H1 (cell line): ENCODE data around the gene SPTY2D1. TPM values are rescaled to one million over a fixed set of nuclear protein-coding genes. Genes with fewer than 3 reads are reported as not detected.
"Not testable (repeated sequence)": the region's sequence is repeated elsewhere in the genome, so short reads cannot be mapped to it uniquely, and the experiment has no call there.

Experiments used
- CTCF ChIA-PET: fragments of 300-600 bp; sonication (Branson Sonifier 250); formaldehyde crosslinking; loops from one replicate; lab custom pipeline; 2021; ENCODE audit not compliant: partially characterized antibody; lab: Charles Lee
- POLR2A ChIA-PET: fragments of 300-600 bp; sonication (Branson Sonifier 250); formaldehyde crosslinking; loops from one replicate; lab custom pipeline; 2021; ENCODE audit warnings: inconsistent platforms; ENCODE audit not compliant: partially characterized antibody; lab: Charles Lee
- DNase-seq, 2 experiments: peaks; one replicate each; pipeline versions ENCODE4 v3.0.0 to v3.0.0-alpha.2; 2010 to 2022; ENCODE audit warnings: low spot score in 2 of 2, low read depth in 1 of 2, mixed read lengths in 1 of 2
- FAIRE-seq: peaks from 2 replicates; lab custom pipeline; 2011; peaks lifted over from hg19 to GRCh38; lab: Jason Lieb, UNC
- H2AFZ ChIP-seq: 2 replicates; pipeline ENCODE4 v1.8.1; 2012; ENCODE audit warnings: low read length, inconsistent platforms
- H2AK5ac ChIP-seq: 2 replicates; pipeline ENCODE4 v1.6.1; 2013; ENCODE audit warnings: low read depth, low read length
- H2BK120ac ChIP-seq: replicated peaks from 2 replicates; pipeline ENCODE3; 2013; ENCODE audit warnings: low read depth, low read length, inconsistent platforms
- H2BK12ac ChIP-seq: 2 replicates; pipeline ENCODE4 v1.6.1; 2013; ENCODE audit warnings: low read depth, low read length
- H2BK15ac ChIP-seq: 2 replicates; pipeline ENCODE4 v1.6.1; 2013; ENCODE audit warnings: low read length
- H2BK20ac ChIP-seq: 2 replicates; pipeline ENCODE4 v1.6.1; 2013; ENCODE audit warnings: low read length
- H2BK5ac ChIP-seq: 2 replicates; pipeline ENCODE4 v1.6.1; 2013; ENCODE audit warnings: low read depth, low read length
- H3K14ac ChIP-seq: 2 replicates; pipeline ENCODE4 v1.6.1; 2013; ENCODE audit warnings: inconsistent platforms; ENCODE audit not compliant: insufficient read length
- H3K18ac ChIP-seq: 2 replicates; pipeline ENCODE4 v1.6.1; 2013; ENCODE audit warnings: low read length; ENCODE audit errors: extremely low read depth
- H3K23ac ChIP-seq: 2 replicates; pipeline ENCODE4 v1.6.1; 2013; ENCODE audit warnings: inconsistent platforms; ENCODE audit not compliant: insufficient read length
- H3K23me2 ChIP-seq: 2 replicates; pipeline ENCODE4 v1.6.1; 2013; ENCODE audit warnings: low read depth, low read length
- H3K27ac ChIP-seq: 2 replicates; pipeline ENCODE4 v1.6.1; 2011; ENCODE audit warnings: low read depth, low read length, inconsistent platforms
- H3K27me3 ChIP-seq, 4 experiments: replicated peaks in 1 of 4; 1 replicate in 1 of 4; 2 replicates in 3 of 4; pipeline versions ENCODE4 v1.6.1 to v1.8.1; 2011 to 2013; ENCODE audit warnings: low read length in 3 of 4, mild to moderate bottlenecking in 3 of 4, inconsistent platforms in 2 of 4, mixed read lengths in 2 of 4, moderate library complexity in 1 of 4; ENCODE audit not compliant: control insufficient read depth in 3 of 4, insufficient read depth in 3 of 4; ENCODE audit errors: extremely low read depth in 1 of 4
- H3K36me3 ChIP-seq, 4 experiments: 2 replicates each; pipeline versions ENCODE4 v1.6.1 to v1.8.1; 2011 to 2013; ENCODE audit warnings: mild to moderate bottlenecking in 4 of 4, low read length in 3 of 4, moderate library complexity in 2 of 4, control low read depth in 1 of 4, inconsistent platforms in 1 of 4; ENCODE audit not compliant: insufficient read depth in 4 of 4, control insufficient read depth in 2 of 4
- H3K4ac ChIP-seq: replicated peaks from 2 replicates; pipeline ENCODE3; 2013; ENCODE audit warnings: low read length, low read depth, mixed read lengths, inconsistent platforms; ENCODE audit not compliant: insufficient read length
- H3K4me1 ChIP-seq, 4 experiments: replicated peaks in 1 of 4; 1 replicate in 1 of 4; 2 replicates in 3 of 4; pipeline versions ENCODE4 v1.6.1 to v1.8.1; 2011 to 2013; ENCODE audit warnings: low read length in 3 of 4, inconsistent platforms in 2 of 4, mixed read lengths in 1 of 4; ENCODE audit not compliant: insufficient read depth in 4 of 4, control insufficient read depth in 3 of 4
- H3K4me2 ChIP-seq, 2 experiments: 2 replicates each; pipeline versions ENCODE4 v1.6.1 to v1.8.1; 2011 to 2013; ENCODE audit warnings: low read depth in 2 of 2, low read length in 2 of 2, control low read depth in 1 of 2, inconsistent platforms in 1 of 2, mild to moderate bottlenecking in 1 of 2; ENCODE audit not compliant: insufficient read depth in 1 of 2
- H3K4me3 ChIP-seq, 4 experiments: fragments of 200-600, 300-600 bp in 1 of 4; sonication (generic), shearing (Covaris generic), sonication (Bioruptor Twin) in 1 of 4; 2 replicates each; pipeline versions ENCODE4 v1.5.1 to v1.8.1; 2011 to 2016; ENCODE audit warnings: low read length in 4 of 4, low read depth in 3 of 4, control low read depth in 2 of 4, inconsistent platforms in 2 of 4, mild to moderate bottlenecking in 2 of 4, mixed read lengths in 1 of 4, moderate library complexity in 1 of 4; ENCODE audit not compliant: insufficient read depth in 2 of 4; ENCODE audit errors: extremely low read depth in 1 of 4
- H3K56ac ChIP-seq: replicated peaks from 2 replicates; pipeline ENCODE3; 2013; ENCODE audit warnings: low read depth, mild to moderate bottlenecking, mixed read lengths, low read length, inconsistent platforms; ENCODE audit not compliant: insufficient read length
- H3K79me1 ChIP-seq: 2 replicates; pipeline ENCODE4 v1.6.1; 2013; ENCODE audit warnings: low read depth, low read length, control low read depth
- H3K79me2 ChIP-seq, 2 experiments: 2 replicates each; pipeline versions ENCODE4 v1.6.1 to v1.8.1; 2012 to 2013; ENCODE audit warnings: low read length in 2 of 2, mild to moderate bottlenecking in 2 of 2, inconsistent platforms in 1 of 2; ENCODE audit not compliant: insufficient read depth in 2 of 2, control insufficient read depth in 1 of 2
- H3K9ac ChIP-seq, 4 experiments: replicated peaks in 1 of 4; 1 replicate in 1 of 4; 2 replicates in 3 of 4; pipeline versions ENCODE4 v1.6.1 to v1.8.1; 2011 to 2013; ENCODE audit warnings: low read depth in 3 of 4, low read length in 3 of 4, control low read depth in 2 of 4, mild to moderate bottlenecking in 2 of 4, moderate library complexity in 2 of 4, inconsistent platforms in 1 of 4; ENCODE audit errors: extremely low read depth in 1 of 4
- H3K9me3 ChIP-seq, 2 experiments: 2 replicates each; pipeline versions ENCODE4 v1.6.1 to v1.8.1; 2012 to 2013; ENCODE audit warnings: mild to moderate bottlenecking in 2 of 2, moderate library complexity in 2 of 2, control low read depth in 1 of 2, inconsistent platforms in 1 of 2, low read depth in 1 of 2, low read length in 1 of 2, mixed read lengths in 1 of 2; ENCODE audit not compliant: insufficient read depth in 2 of 2
- H4K20me1 ChIP-seq, 2 experiments: replicated peaks in 1 of 2; 2 replicates each; pipeline versions ENCODE3 to v1.8.1; 2011 to 2013; ENCODE audit warnings: inconsistent platforms in 2 of 2, low read length in 2 of 2, mild to moderate bottlenecking in 1 of 2; ENCODE audit not compliant: insufficient read depth in 2 of 2, control insufficient read depth in 1 of 2
- H4K5ac ChIP-seq: 2 replicates; pipeline ENCODE4 v1.6.1; 2013; ENCODE audit warnings: low read length, low read depth, mixed read lengths, inconsistent platforms; ENCODE audit not compliant: insufficient read length
- H4K8ac ChIP-seq: 2 replicates; pipeline ENCODE4 v1.8.0; 2013; ENCODE audit warnings: mild to moderate bottlenecking, moderate library complexity, low read length, inconsistent platforms; ENCODE audit not compliant: insufficient read depth; ENCODE audit errors: extremely low read depth
- H4K91ac ChIP-seq: replicated peaks from 2 replicates; pipeline ENCODE3; 2013; ENCODE audit warnings: low read length, mixed read lengths, inconsistent platforms; ENCODE audit not compliant: insufficient read length
- CEBPB ChIP-seq: IDR thresholded peaks from 2 replicates; pipeline ENCODE4 v1.6.1; 2012; ENCODE audit warnings: low read depth, low read length
- GTF2F1 ChIP-seq: IDR thresholded peaks from 2 replicates; pipeline ENCODE4 v1.6.1; 2012; ENCODE audit warnings: low read depth, low read length, improper control_type of control experiment, borderline replicate concordance
- KDM1A ChIP-seq: fragments of 200-600, 300-600 bp; sonication (generic); IDR thresholded peaks from 2 replicates; pipeline ENCODE4 v1.7.1; 2016; ENCODE audit warnings: mild to moderate bottlenecking, low read length, borderline replicate concordance
- MAFK ChIP-seq: IDR thresholded peaks from 2 replicates; pipeline ENCODE4 v1.6.1; 2012; ENCODE audit warnings: low read depth, mild to moderate bottlenecking, improper control_type of control experiment, low read length
- POU5F1 ChIP-seq: IDR thresholded peaks from 2 replicates; pipeline ENCODE4 v1.6.1; 2011; ENCODE audit warnings: low read depth, mild to moderate bottlenecking, low read length, moderate library complexity
- SP2 ChIP-seq: IDR thresholded peaks from 2 replicates; pipeline ENCODE4 v1.6.1; 2012; ENCODE audit warnings: mild to moderate bottlenecking, low read length, inconsistent platforms
- WGBS, 2 experiments: shearing (Covaris generic) in 1 of 2; methylation state at CpG; one replicate each; pipeline versions ENCODE4 v1.1.6 to v1.1.7; 2013 to 2015; ENCODE audit warnings: low lambda C conversion rate in 2 of 2, mixed read lengths in 2 of 2, inconsistent platforms in 1 of 2, low coverage in 1 of 2, missing lambda C conversion rate in 1 of 2; ENCODE audit not compliant: insufficient replicate concordance in 2 of 2, insufficient coverage in 1 of 2, insufficient read length in 1 of 2; ENCODE audit errors: extremely low coverage in 1 of 2, missing lambda C conversion rate in 1 of 2; 5-methylcytosine and 5-hydroxymethylcytosine counted together
- polyA plus RNA-seq, 7 experiments: library from polyadenylated mRNA; depleted of rRNA in 3 of 7; stranded (reverse) in 5 of 7; unstranded in 2 of 7; fragments of >200 nt in 5 of 7; fragments of 200-250 nt in 2 of 7; gene quantifications; 1 replicate in 5 of 7; 2 replicates in 1 of 7; 4 replicates in 1 of 7; pipeline versions ENCODE4 v1.2.1 to v1.2.3, GENCODE V29; 2011 to 2013; ENCODE audit warnings: missing spikeins in 2 of 7, mixed read lengths in 2 of 7
- total RNA-seq: library from RNA; stranded (reverse); fragmentation: NEBNext Ultra II Directional; extraction: Animal tissue kit (Norgen Biotek cat#: 25700); gene quantifications from 2 replicates; pipeline ENCODE4 v1.2.1, GENCODE V29; 2021

SPTY2D1 gene
- total and polyA plus RNA-seq, 2 of the 8 experiments (the other 6 are each of a cell fraction or from before 2014, with no cell fraction given), result 4.9 to 17.6 TPM

DNA sequence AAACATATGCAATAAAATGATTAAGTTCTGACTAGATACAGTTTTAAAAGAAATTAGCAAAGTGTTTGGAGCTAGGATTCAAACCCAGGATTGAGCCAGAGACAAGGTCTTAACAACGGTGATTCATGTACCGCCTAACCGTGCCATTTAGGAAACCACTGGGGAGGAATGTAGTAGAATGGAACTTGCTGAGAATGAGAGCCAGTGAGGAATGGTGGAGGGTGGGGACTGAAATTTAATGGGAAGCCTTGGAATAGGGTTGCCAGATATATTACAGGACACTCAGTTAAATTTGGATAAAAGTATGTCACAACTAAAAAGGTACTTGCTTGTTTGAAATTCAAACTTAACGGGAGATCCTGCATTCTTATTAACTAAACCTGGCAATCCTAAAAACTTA is 34.0 kb upstream of the SPTY2D1 start (continued):
- no peak for TF ChIP-seq MAFK
- no peak for TF ChIP-seq SP2
- no peak for TF ChIP-seq POU5F1
- no peak for TF ChIP-seq CEBPB
- TF ChIP-seq KDM1A, result no peak
- no peak for TF ChIP-seq GTF2F1

GRCh38 chr11:18665353-18665872 is 31.3 kb upstream of the SPTY2D1 start:
- DNase-seq, H3K9ac ChIP-seq, H3K27me3 ChIP-seq, H3K18ac ChIP-seq, H3K23ac ChIP-seq, H4K91ac ChIP-seq, H4K5ac ChIP-seq, H2AK5ac ChIP-seq, H2BK15ac ChIP-seq, POLR2A ChIA-PET, H2BK120ac ChIP-seq, H3K23me2 ChIP-seq, H3K79me2 ChIP-seq, H3K79me1 ChIP-seq, H3K4me1 ChIP-seq, H3K4me3 ChIP-seq, H3K4ac ChIP-seq, H3K56ac ChIP-seq, H2BK20ac ChIP-seq, FAIRE-seq, H3K36me3 ChIP-seq, H4K20me1 ChIP-seq, H3K27ac ChIP-seq, H3K4me2 ChIP-seq, H4K8ac ChIP-seq, H2BK12ac ChIP-seq, H3K14ac ChIP-seq, H3K9me3 ChIP-seq, H2BK5ac ChIP-seq, H2AFZ ChIP-seq: not testable (repeated sequence)
- CTCF ChIA-PET, result interaction anchor here (1.9 kb wide), 1 partner anchor 99 kb away, joined by 5 read pairs; no protein-coding TSS in a partner anchor
- WGBS, 2 experiments, result 91% methylated on average over 8 of the region's 10 CpGs; no CpG with 5 or more reads in 1 of the 2 experiments
